SU-DHL-6 (cell line): Measurements from ENCODE around the gene CHMP1A.

Experiments
- H2AFZ ChIP-seq: fragments of 200-600 bp; sonication (generic); 2 replicates; pipeline ENCODE4 v1.6.1; 2014; ENCODE audit warnings: low read depth, mild to moderate bottlenecking, moderate library complexity, mixed read lengths, antibody characterized with exemption, low read length; ENCODE audit not compliant: severe bottlenecking
- H3F3A ChIP-seq: fragments of 200-600 bp; shearing (Covaris generic); 2 replicates; pipeline ENCODE4 v1.6.0; 2016; ENCODE audit warnings: antibody characterized with exemption, mild to moderate bottlenecking; ENCODE audit not compliant: insufficient read depth
- H3K27ac ChIP-seq: fragments of 200-600 bp; sonication (generic); 2 replicates; pipeline ENCODE4 v1.5.1; 2016; ENCODE audit warnings: low read depth, mild to moderate bottlenecking, low read length, moderate library complexity, mixed read lengths
- H3K27me3 ChIP-seq: fragments of 200-600 bp; sonication (generic), shearing (Covaris generic); 2 replicates; pipeline ENCODE4 v1.6.0; 2014; ENCODE audit warnings: mild to moderate bottlenecking, low read length
- H3K36me3 ChIP-seq: fragments of 200-600 bp; sonication (generic); 2 replicates; pipeline ENCODE4 v1.6.1; 2014; ENCODE audit warnings: mild to moderate bottlenecking, low read length, mixed read lengths
- H3K4me2 ChIP-seq: fragments of 300-600, 200-600 bp; shearing (Covaris generic), sonication (generic); 2 replicates; pipeline ENCODE4 v1.6.0; 2014; ENCODE audit warnings: low read length, low read depth, mild to moderate bottlenecking; ENCODE audit not compliant: poor library complexity, severe bottlenecking
- H3K4me3 ChIP-seq: fragments of 200-600 bp; sonication (generic); 2 replicates; pipeline ENCODE4 v1.5.1; 2014; ENCODE audit warnings: antibody characterized with exemption, low read length, mild to moderate bottlenecking, mixed read lengths; ENCODE audit not compliant: insufficient read depth, poor library complexity, severe bottlenecking
- H3K79me2 ChIP-seq: fragments of 200-600 bp; sonication (generic); 2 replicates; pipeline ENCODE4 v1.6.1; 2014; ENCODE audit warnings: mild to moderate bottlenecking, low read length, moderate library complexity; ENCODE audit not compliant: insufficient read depth
- H3K9ac ChIP-seq: fragments of 200-600 bp; sonication (generic); 2 replicates; pipeline ENCODE4 v1.7.0; 2014; ENCODE audit warnings: mild to moderate bottlenecking, low read length
- H3K9me2 ChIP-seq: fragments of 200-600 bp; sonication (generic); replicated peaks from 2 replicates; pipeline ENCODE4 v1.6.1; 2014; ENCODE audit warnings: low read length; ENCODE audit not compliant: insufficient read depth
- H3K9me3 ChIP-seq: fragments of 200-600 bp; sonication (generic); 2 replicates; pipeline ENCODE4 v1.6.1; 2014; ENCODE audit warnings: low read length, mixed read lengths; ENCODE audit not compliant: insufficient read depth
- H4K20me1 ChIP-seq: fragments of 200-600 bp; sonication (generic); 2 replicates; pipeline ENCODE4 v1.6.1; 2014; ENCODE audit warnings: low read depth, mild to moderate bottlenecking, antibody characterized with exemption, low read length, moderate library complexity, mixed read lengths
- CTCF ChIP-seq: fragments of 200-600 bp; sonication (generic); IDR thresholded peaks from one replicate; pipeline ENCODE4 v1.5.1; 2017; ENCODE audit warnings: antibody characterized with exemption, mild to moderate bottlenecking, low read length, moderate library complexity; ENCODE audit not compliant: insufficient read depth, poor library complexity, severe bottlenecking
- EZH2phosphoT487 ChIP-seq: fragments of 200-600 bp; sonication (generic), shearing (Covaris generic); conservative IDR thresholded peaks from 2 replicates; pipeline ENCODE4 v1.6.1; 2018; ENCODE audit warnings: mild to moderate bottlenecking, antibody characterized with exemption, low read length, moderate library complexity, mixed read lengths

The CHMP1A gene

DNA sequence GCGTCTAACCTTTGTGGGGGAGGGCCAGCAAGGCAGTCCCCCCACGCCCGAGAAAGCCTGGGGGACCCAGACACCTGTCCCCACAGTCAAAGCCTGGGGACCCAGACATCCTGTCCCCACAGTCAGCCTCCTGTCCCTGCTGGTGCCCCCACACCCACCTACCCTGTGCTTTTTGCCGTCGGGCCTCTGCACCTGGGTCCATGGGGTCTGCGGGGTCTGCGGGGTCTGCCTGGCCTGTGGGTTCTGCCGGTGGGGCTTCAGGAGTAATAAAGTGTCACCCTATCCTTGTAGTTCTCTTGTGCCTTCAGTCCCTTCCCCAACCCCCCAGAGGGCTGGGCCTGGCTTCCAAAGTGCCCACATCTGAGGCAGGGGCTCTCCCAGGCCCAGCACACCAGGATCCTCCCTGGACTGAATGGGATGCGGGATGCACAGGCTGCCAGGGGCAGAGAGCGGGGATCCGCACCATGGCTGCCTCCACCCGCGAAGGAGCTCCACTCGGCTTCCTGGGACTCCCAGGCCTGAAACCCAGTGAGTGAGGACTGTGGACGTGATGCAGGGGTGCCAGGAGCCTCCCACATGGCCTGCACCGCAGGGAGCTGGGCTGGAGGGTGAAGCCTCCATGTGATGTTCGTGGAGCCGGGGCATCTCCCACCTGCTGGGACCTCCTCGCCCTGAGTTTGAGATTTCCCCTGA is 60.4 kb downstream of the CHMP1A start:
- Histone ChIP-seq H3K4me3 (no peak overlapping the region), H3K79me2 (no peaks in the 10 kb centered on the region), H3K9ac (no peak overlapping the region), H2AFZ (no peak overlapping the region), H3F3A (no peaks in the 10 kb centered on the region), H3K9me2 (no peaks in the 10 kb centered on the region), H3K36me3 (no peaks in the 10 kb centered on the region), H3K27me3 (no peaks in the 10 kb centered on the region), H3K4me2 (no peak overlapping the region), H3K9me3 (no peaks in the 10 kb centered on the region), H3K27ac (no peak overlapping the region), H4K20me1 (no peaks in the 10 kb centered on the region)
- TF ChIP-seq EZH2phosphoT487 (no peak), CTCF (no peak)

- Histone ChIP-seq H3F3A (no peaks in the 10 kb centered on the region), H3K36me3 (no peaks in the 10 kb centered on the region), H2AFZ (no peak overlapping the region), H3K27me3 (no peaks in the 10 kb centered on the region), H3K4me2 (no peak overlapping the region), H3K9me2 (no peaks in the 10 kb centered on the region), H3K27ac (no peak overlapping the region), H3K9me3 (no peaks in the 10 kb centered on the region), H3K9ac (no peak overlapping the region), H4K20me1 (no peaks in the 10 kb centered on the region), H3K4me3 (no peak overlapping the region), H3K79me2 (no peaks in the 10 kb centered on the region)
- no peak for TF ChIP-seq EZH2phosphoT487
- no peak for TF ChIP-seq CTCF
Measured at GRCh38 chr16:89596061-89596689, 61.3 kb downstream of the CHMP1A start.

DNA sequence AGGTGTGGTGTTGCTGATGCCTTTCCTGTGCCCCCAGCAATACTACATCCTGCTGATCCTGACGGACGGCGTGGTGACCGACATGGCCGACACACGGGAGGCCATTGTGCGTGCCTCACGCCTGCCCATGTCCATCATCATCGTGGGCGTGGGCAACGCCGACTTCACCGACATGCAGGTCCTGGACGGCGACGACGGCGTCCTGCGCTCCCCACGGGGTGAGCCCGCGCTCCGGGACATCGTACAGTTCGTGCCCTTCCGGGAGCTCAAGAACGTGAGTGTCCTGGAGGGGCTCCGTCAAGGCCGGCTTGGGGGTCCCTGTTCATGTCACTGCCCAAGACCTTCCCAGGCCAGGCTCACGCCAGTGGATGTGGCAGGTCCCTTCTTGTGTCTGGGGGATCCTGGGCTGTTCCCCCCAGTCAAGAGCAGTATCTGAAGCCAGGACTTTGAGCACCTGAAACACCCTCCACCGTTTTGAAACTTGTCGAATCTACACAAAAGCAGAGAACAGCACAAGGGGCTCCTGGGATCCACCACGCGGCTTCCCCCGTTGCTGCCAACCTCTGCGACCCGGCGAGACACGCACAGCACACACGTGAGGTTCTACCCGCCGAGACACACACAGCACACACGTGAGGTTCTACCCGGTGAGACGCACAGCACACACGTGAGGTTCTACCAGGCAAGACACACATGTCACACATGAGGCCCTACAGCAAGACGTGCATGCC is 62.0 kb downstream of the CHMP1A start:
- Histone ChIP-seq H3K9me3 (no peaks in the 10 kb centered on the region), H3K79me2 (no peaks in the 10 kb centered on the region), H3F3A (no peaks in the 10 kb centered on the region), H3K4me2 (no peak overlapping the region), H3K27me3 (no peaks in the 10 kb centered on the region), H3K4me3 (no peak overlapping the region), H3K27ac (no peak overlapping the region), H2AFZ (no peak overlapping the region), H3K36me3 (no peaks in the 10 kb centered on the region), H3K9ac (no peak overlapping the region), H4K20me1 (no peaks in the 10 kb centered on the region), H3K9me2 (no peaks in the 10 kb centered on the region)
- TF ChIP-seq EZH2phosphoT487, result no peak
- no peak for TF ChIP-seq CTCF
